Ovary (tissue), 9 donors: Measurements from ENCODE around the gene RNF208. TPM values are rescaled to one million over a fixed set of nuclear protein-coding genes. Genes with fewer than 3 reads are reported as not detected.

ENCODE experiments used
- DNase-seq, 5 donors: peaks; one replicate each; pipeline ENCODE4 v3.0.0-alpha.2; 2019 to 2020
- H3K27ac ChIP-seq, 2 donors: fragments of 200-600 bp; one replicate each; pipeline versions ENCODE4 v1.5.1 to v1.8.0; 2019 to 2022
- H3K27me3 ChIP-seq: fragments of 200-600 bp; one replicate; pipeline ENCODE4 v1.8.0; 2022
- H3K36me3 ChIP-seq: fragments of 200-600 bp; sonication (generic); one replicate; pipeline ENCODE4 v1.5.1; 2019
- H3K4me1 ChIP-seq: one replicate; pipeline ENCODE4 v1.8.1; 2013; ENCODE audit warnings: mild to moderate bottlenecking, moderate library complexity; ENCODE audit not compliant: insufficient read depth
- H3K4me3 ChIP-seq: fragments of 200-600 bp; sonication (generic); one replicate; pipeline ENCODE4 v1.5.1; 2017
- H3K9me3 ChIP-seq, 2 donors: fragments of 200-600 bp in 1 of 2; sonication (generic) in 1 of 2; one replicate each; pipeline versions ENCODE4 v1.5.1 to v1.8.1; 2013 to 2019; ENCODE audit warnings: mild to moderate bottlenecking in 1 of 2, moderate library complexity in 1 of 2
- EP300 ChIP-seq: sonication (generic); formaldehyde crosslinking; IDR thresholded peaks from one replicate; pipeline ENCODE4 v1.6.1; 2017; ENCODE audit warnings: antibody characterized with exemption
- POLR2A ChIP-seq: fragments of 450-650 bp; IDR thresholded peaks from one replicate; pipeline ENCODE4 v1.6.1; 2017; ENCODE audit warnings: antibody characterized with exemption, mild to moderate bottlenecking, moderate library complexity
- WGBS, 3 donors: extraction: QIAGEN DNeasy Blood & Tissue Kit in 1 of 3; methylation state at CpG; one replicate each; pipeline versions ENCODE4 v1.1.5 to v1.1.7; 2013 to 2017; 5-methylcytosine and 5-hydroxymethylcytosine counted together
- intact Hi-C, 4 donors: fragments of 100-400 bp; cut with DNase I; formaldehyde crosslinking; loops; one replicate each; pipeline versions ENCODE4 v1.11.0 to v1.15.1; 2022 to 2023
- polyA plus RNA-seq, 2 donors: library from polyadenylated mRNA; stranded (reverse); fragments of 200-250 nt in 1 of 2; fragments of 350-450 nt in 1 of 2; fragmentation: Illumina TruSeq in 1 of 2; extraction: RNeasy Lipid Tissue Mini Kit (QIAGEN cat#74804) in 1 of 2; gene quantifications; one replicate each; pipeline ENCODE4 v1.2.3, GENCODE V29; 2013 to 2014
- total RNA-seq, 7 donors: library from RNA; depleted of rRNA in 2 of 7; stranded (reverse); fragments of >200 nt in 2 of 7; fragmentation: NEBNext Ultra II Directional in 3 of 7; extraction: Animal tissue kit (Norgen Biotek cat#: 25700) in 3 of 7; gene quantifications; one replicate each; pipeline versions ENCODE4 v1.1.0 to v1.2.4, GENCODE V29; 2016 to 2023
- TF ChIP-seq, protein P1 (sequence below), 3 donors: fragments of 450-650 bp in 2 of 3; fragments of 200-600 bp in 1 of 3; IDR thresholded peaks; one replicate each; pipeline versions ENCODE4 v1.5.1 to v1.8.0; 2016 to 2022; ENCODE audit warnings: antibody characterized with exemption in 3 of 3, mild to moderate bottlenecking in 1 of 3
- donor health status: DM: no; HTN: no; CAD: no; lungs with moderate emphysema.
- donor health status: DM: no; HTN: no; CAD: no.
- donor health status: Bipolar disorder and iron deficiency.
- donor health status: DM: yes; HTN: yes; CAD: no.
- donor health status: DM: no; HTN: no; CAD: no.
- donor health status: DM: yes; HTN: yes; CAD: no.

RNF208 gene
- total and polyA plus RNA-seq, 9 donors, result 0.92 to 6.5 (median 3.1) TPM; not detected in 2

DNA sequence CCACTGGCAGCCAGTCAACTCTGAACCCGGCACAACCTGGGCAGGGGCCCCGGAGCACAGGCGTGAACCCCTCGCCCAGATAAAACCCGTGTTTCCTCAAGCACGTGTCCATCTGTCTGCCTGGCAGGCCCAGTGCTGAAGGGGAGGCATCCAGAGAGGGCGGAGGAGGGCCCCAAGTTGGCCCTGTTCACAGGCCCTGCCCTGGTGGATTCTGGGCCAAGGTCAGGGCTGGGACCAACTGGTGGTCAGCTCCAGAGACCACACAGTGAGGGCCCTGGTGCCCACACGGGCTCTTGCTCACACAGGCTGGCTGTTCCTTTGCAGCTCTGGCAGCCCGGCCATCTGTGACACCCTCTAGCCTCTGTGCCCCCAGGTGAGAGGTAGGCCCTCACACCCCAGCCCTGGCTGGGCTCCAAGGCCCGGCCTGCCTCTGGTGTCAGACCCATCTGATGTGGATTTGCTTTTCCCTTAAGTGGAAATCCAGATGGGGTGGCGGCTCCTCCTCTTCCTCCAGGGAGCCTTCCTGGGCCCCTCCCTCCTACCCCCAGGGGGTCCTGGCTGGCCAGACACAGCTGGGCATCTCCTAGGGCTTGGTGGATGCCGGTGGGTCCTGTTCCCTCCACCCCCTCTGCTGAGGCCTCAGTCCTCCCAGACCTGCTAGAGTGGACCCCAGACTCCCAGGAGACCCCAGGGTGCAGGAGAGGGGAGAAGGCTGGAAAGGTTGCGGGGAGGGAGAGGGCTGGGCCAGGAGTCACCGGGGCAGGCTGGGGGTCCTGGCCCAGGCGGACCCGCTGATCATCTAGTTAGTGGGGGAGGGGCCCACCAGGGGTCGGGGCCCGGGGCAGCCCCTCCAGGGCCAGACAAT, 28.5 kb upstream of the RNF208 start:
- no peak for DNase-seq
- 32 to 38% (median 37%) methylated on average over 16 to 18 of the region's 18 CpGs for WGBS, 3 donors
- H3K36me3 ChIP-seq, result no peaks in the 10 kb centered on the region
- peaks cover 5% of the 10 kb centered on the region for H3K4me1 ChIP-seq
- H3K9me3 ChIP-seq, result no peaks in the 10 kb centered on the region
- H3K27ac ChIP-seq, result no peak overlapping the region
- TF ChIP-seq EP300, result no peak
- no peak for TF ChIP-seq POLR2A
- TF ChIP-seq, protein P1, sequence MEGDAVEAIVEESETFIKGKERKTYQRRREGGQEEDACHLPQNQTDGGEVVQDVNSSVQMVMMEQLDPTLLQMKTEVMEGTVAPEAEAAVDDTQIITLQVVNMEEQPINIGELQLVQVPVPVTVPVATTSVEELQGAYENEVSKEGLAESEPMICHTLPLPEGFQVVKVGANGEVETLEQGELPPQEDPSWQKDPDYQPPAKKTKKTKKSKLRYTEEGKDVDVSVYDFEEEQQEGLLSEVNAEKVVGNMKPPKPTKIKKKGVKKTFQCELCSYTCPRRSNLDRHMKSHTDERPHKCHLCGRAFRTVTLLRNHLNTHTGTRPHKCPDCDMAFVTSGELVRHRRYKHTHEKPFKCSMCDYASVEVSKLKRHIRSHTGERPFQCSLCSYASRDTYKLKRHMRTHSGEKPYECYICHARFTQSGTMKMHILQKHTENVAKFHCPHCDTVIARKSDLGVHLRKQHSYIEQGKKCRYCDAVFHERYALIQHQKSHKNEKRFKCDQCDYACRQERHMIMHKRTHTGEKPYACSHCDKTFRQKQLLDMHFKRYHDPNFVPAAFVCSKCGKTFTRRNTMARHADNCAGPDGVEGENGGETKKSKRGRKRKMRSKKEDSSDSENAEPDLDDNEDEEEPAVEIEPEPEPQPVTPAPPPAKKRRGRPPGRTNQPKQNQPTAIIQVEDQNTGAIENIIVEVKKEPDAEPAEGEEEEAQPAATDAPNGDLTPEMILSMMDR (IDR thresholded peaks at IDR 0.05), result no peak
- no peaks in the 10 kb centered on the region for H3K27me3 ChIP-seq
- no peak overlapping the region for H3K4me3 ChIP-seq
- intact Hi-C loops, result no loop called here

- no peaks in the 10 kb centered on the region for H3K36me3 ChIP-seq
- intact Hi-C loops, result no loop called here
- TF ChIP-seq EP300, result no peak
- TF ChIP-seq, protein P1 (IDR thresholded peaks at IDR 0.05), result no peak
- TF ChIP-seq POLR2A, result no peak
- no peak overlapping the region for H3K4me3 ChIP-seq
- no peaks in the 10 kb centered on the region for H3K4me1 ChIP-seq
- H3K27ac ChIP-seq, result no peak overlapping the region
- H3K9me3 ChIP-seq, result no peaks in the 10 kb centered on the region
- WGBS, 3 donors, result 47 to 69% (median 52%) methylated on average over 6 of the region's 6 CpGs
- DNase-seq, result no peak
- no peaks in the 10 kb centered on the region for H3K27me3 ChIP-seq
Measured at GRCh38 chr9:137247916-137248175, 25.8 kb upstream of the RNF208 start.

- DNase-seq, result no peak
- TF ChIP-seq, protein P1 (IDR thresholded peaks at IDR 0.05), result no peak
- TF ChIP-seq EP300, result no peak
- no peak for TF ChIP-seq POLR2A
- Histone ChIP-seq H3K4me3 (no peak overlapping the region), H3K4me1 (peaks cover under 1% of the 10 kb centered on the region), H3K27ac (no peak overlapping the region), H3K9me3 (no peaks in the 10 kb centered on the region), H3K27me3 (no peaks in the 10 kb centered on the region), H3K36me3 (no peaks in the 10 kb centered on the region)
- intact Hi-C loops, result no loop called here
- 37 to 57% (median 47%) methylated on average over 20 of the region's 20 CpGs for WGBS, 3 donors
Measured at GRCh38 chr9:137247135-137247915, 25.3 kb upstream of the RNF208 start.

DNA sequence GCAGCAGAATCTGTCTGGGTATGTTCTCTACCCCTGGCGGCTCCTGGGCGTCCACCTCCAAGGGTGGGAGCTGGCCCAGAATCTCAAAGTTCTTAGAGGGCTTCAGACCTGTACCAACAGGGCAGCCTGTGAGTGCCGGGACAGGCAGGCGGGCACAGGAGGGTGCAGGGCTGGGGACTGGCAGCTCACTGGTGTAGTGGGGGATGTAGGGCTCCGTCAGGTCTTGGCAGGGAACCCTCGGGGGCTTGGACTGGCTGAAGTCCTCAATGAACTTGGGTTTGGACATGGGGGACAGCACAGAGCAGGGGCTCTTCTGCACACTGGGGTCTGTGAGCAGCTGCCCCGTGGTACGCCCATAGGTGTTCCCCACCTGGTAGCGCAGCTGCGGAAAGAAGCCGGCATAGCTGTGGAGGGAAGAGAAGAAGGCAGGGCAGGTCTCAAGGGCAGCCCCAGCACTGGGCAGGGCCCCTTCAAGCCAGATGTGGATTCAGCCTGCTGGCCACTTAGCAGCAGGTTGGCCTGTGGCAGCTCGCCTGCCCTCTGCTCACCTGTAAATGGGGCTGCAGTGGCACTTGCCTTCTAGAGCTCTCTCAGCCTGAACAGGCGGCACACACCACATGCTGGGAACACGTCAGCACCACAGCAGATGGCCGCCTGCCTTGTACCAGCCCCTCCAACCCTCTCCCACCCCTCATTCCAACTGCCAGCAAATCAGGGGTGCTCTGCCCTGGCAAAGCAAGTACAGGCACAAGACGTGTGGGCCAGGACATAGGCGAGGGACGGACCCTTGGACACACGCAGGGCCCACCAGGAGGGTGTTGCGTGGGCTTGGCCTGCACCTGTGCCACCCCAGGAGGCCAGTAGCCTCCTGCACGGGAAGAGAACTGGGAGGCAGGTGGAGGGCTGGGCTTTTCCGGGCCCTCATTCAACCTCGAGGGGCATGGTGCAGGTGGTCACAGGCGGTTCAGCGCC, 23.7 kb upstream of the RNF208 start:
- Histone ChIP-seq H3K27ac (no peak overlapping the region), H3K4me1 (peaks cover 4% of the 10 kb centered on the region), H3K9me3 (no peaks in the 10 kb centered on the region), H3K36me3 (no peaks in the 10 kb centered on the region), H3K4me3 (no peak overlapping the region), H3K27me3 (no peaks in the 10 kb centered on the region)
- no peak for DNase-seq
- intact Hi-C loops, result no loop called here
- WGBS, 3 donors, result 73 to 84% (median 78%) methylated on average over 25 of the region's 25 CpGs
- TF ChIP-seq, protein P1 (IDR thresholded peaks at IDR 0.05), result no peak
- TF ChIP-seq POLR2A (no peak), EP300 (no peak)
